ENCODE measurements around the gene GPR83. TPM values are rescaled to one million over a fixed set of nuclear protein-coding genes. Genes with fewer than 3 reads are reported as not detected.

Gene GPR83
- total RNA-seq, 1 donor from 2014 or later: 0.16 TPM

GRCh38 chr11:94418123-94418765, 17.0 kb upstream of the GPR83 start:
- no peak for TF ChIP-seq CTCF (IDR thresholded peaks at IDR 0.05)
- intact Hi-C loops (cut with micrococcal nuclease): no loop called here
- no peaks in the 10 kb centered on the region for H3K9me3 Mint-ChIP-seq
- H3K36me3 Mint-ChIP-seq (ENCODE audit: low read depth): peaks cover 60% of the 10 kb centered on the region
- H3K27ac Mint-ChIP-seq: no peak overlapping the region
- ATAC-seq (ENCODE audit: low read depth) (no peak), DNase-seq (no peak)
- H3K27me3 Mint-ChIP-seq: no peaks in the 10 kb centered on the region
- H3K4me1 Mint-ChIP-seq: no peaks in the 10 kb centered on the region
- H3K4me3 Mint-ChIP-seq: no peak overlapping the region
- POLR2A ChIA-PET: no interaction called here
- CTCF ChIA-PET: no interaction called here

GRCh38 chr11:94417386-94417987, 16.3 kb upstream of the GPR83 start:
- TF ChIP-seq CTCF (IDR thresholded peaks at IDR 0.05): no peak

DNA sequence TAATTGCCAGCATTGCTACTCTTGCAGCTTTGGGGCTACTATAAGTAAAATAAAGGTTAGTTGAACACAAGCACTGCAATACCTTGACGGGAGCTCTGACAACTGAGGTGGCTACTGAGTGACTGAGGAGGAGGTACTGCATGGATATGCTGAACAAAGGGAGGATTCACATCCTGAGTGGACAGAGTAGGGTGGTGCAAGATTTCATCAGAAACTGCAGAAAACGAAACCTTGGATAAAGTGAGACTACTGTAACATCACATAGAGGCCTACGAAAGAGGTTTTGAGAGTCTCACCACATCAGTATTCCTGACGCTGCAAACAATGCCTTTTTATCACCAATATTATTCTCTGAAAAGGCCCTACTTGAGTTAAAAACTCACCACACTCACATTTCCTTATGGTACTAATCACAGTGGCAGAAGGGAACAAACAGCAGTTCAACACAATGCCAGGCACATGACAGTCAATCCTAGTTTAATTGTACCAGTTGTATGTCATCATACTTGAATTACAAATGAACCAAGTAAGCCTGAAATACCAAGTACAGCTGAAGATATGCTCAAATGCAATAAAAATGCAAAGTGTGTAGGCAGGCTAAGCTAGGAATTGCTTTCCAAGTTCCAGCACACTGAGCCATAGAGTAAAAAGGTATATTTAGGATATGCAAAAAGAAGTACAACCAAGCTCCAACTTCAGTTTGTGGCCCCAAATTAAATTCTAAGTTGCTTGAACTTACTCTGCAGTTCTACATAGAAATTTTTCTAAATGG, 4.0 kb upstream of the GPR83 start:
- Mint-ChIP-seq H3K27me3 (peaks cover 23% of the 10 kb centered on the region), H3K4me3 (no peak overlapping the region), H3K9me3 (peaks cover 25% of the 10 kb centered on the region), H3K27ac (no peak overlapping the region), H3K4me1 (peaks cover 7% of the 10 kb centered on the region), H3K36me3 (ENCODE audit: low read depth) (peaks cover 14% of the 10 kb centered on the region)
- ChIA-PET CTCF (no interaction called here), POLR2A (no interaction called here)
- ATAC-seq (ENCODE audit: low read depth): no peak
- intact Hi-C loops (cut with micrococcal nuclease): no loop called here
- TF ChIP-seq CTCF (IDR thresholded peaks at IDR 0.05): no peak
- no peak for DNase-seq

More at GRCh38 chr11:94417386-94417987, 16.3 kb upstream of the GPR83 start:
- Mint-ChIP-seq H3K4me3 (no peak overlapping the region), H3K36me3 (ENCODE audit: low read depth) (peaks cover 57% of the 10 kb centered on the region), H3K4me1 (no peaks in the 10 kb centered on the region), H3K27ac (no peak overlapping the region), H3K27me3 (no peaks in the 10 kb centered on the region), H3K9me3 (no peaks in the 10 kb centered on the region)
- DNase-seq: no peak
- ATAC-seq (ENCODE audit: low read depth): no peak
- POLR2A ChIA-PET: no interaction called here
- intact Hi-C loops (cut with micrococcal nuclease): loop anchor here (1.0 kb wide), 1 partner anchor 522 kb away; no protein-coding TSS in a partner anchor
- CTCF ChIA-PET: interaction anchor here (1.0 kb wide), 1 partner anchor 522 kb away, joined by 5 read pairs; no protein-coding TSS in a partner anchor

DNA sequence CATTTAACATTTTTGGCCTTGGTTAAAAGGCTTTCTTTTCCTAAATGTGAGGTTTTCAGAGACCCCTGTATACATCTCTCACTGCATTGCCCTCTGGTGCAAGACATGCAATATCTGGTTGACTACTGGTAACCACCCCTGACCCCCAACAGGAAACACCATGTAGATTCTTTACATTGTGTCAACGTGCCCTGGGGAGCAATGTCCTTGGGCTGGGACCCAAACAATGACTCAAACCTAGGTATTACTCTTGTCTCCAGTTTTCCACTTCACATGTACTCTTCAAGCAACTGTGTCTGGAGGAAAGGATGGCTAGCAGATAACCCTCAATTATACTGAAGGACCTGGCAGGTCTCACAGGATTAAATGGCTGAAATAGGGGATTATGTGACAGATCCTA, 1.1 kb upstream of the GPR83 start:
- Mint-ChIP-seq H3K9me3 (peaks cover 6% of the 10 kb centered on the region), H3K27ac (no peak overlapping the region), H3K4me3 (no peak overlapping the region), H3K27me3 (peaks cover 46% of the 10 kb centered on the region), H3K4me1 (peaks cover 7% of the 10 kb centered on the region), H3K36me3 (ENCODE audit: low read depth) (no peaks in the 10 kb centered on the region)
- intact Hi-C loops (cut with micrococcal nuclease): no loop called here
- POLR2A ChIA-PET: no interaction called here
- TF ChIP-seq CTCF (IDR thresholded peaks at IDR 0.05): no peak
- DNase-seq (no peak), ATAC-seq (ENCODE audit: low read depth) (no peak)
- CTCF ChIA-PET: no interaction called here

- H3K4me1 Mint-ChIP-seq: peaks cover 7% of the 10 kb centered on the region
- ATAC-seq (ENCODE audit: low read depth): no peak
- no peak for DNase-seq
- no peak overlapping the region for H3K27ac Mint-ChIP-seq
- ChIA-PET POLR2A (no interaction called here), CTCF (no interaction called here)
- no peaks in the 10 kb centered on the region for H3K36me3 Mint-ChIP-seq (ENCODE audit: low read depth)
- intact Hi-C loops (cut with micrococcal nuclease): no loop called here
- peaks cover 46% of the 10 kb centered on the region for H3K27me3 Mint-ChIP-seq
- TF ChIP-seq CTCF (IDR thresholded peaks at IDR 0.05): no peak
- H3K9me3 Mint-ChIP-seq: peaks cover 4% of the 10 kb centered on the region
- H3K4me3 Mint-ChIP-seq: no peak overlapping the region
These were observed 600 bp upstream of the GPR83 start for GRCh38 chr11:94401773-94402265.

Measured in activated B cell treated with CpG ODN at 0.5 μM for 24 hours (primary cell).